Measurements from ENCODE around the gene TMF1. TPM values are rescaled to one million over a fixed set of nuclear protein-coding genes. Genes with fewer than 3 reads are reported as not detected.

TMF1 gene
- total RNA-seq, 1 donor from 2014 or later = 19.3 TPM

GRCh38 chr3:68973639-68974038, 78.5 kb downstream of the TMF1 start:
- no peak overlapping the region for H3K4me3 ChIP-seq (ENCODE audit: low read depth, low read length)
- DNase-seq (ENCODE audit: low read depth) = no peak
- no peak for TF ChIP-seq CTCF (IDR thresholded peaks at IDR 0.05; ENCODE audit: insufficient read depth, low read length, poor library complexity, severe bottlenecking)
- no peaks in the 10 kb centered on the region for H3K36me3 ChIP-seq (ENCODE audit: control insufficient read depth, insufficient read depth, low read length)
- peaks cover 7% of the 10 kb centered on the region for H3K27me3 ChIP-seq (ENCODE audit: control insufficient read depth, insufficient read depth, low read length)

GRCh38 chr3:68972358-68972979, 79.7 kb downstream of the TMF1 start:
- Histone ChIP-seq H3K4me3 (ENCODE audit: low read depth, low read length) (no peak overlapping the region), H3K36me3 (ENCODE audit: control insufficient read depth, insufficient read depth, low read length) (no peaks in the 10 kb centered on the region), H3K27me3 (ENCODE audit: control insufficient read depth, insufficient read depth, low read length) (peaks cover 7% of the 10 kb centered on the region)
- TF ChIP-seq CTCF (IDR thresholded peaks at IDR 0.05; ENCODE audit: insufficient read depth, low read length, poor library complexity, severe bottlenecking) = peak; percentile 86
- peak; percentile 28 for DNase-seq (ENCODE audit: low read depth)

Other genes starting within 250 kb of the TMF1 start
- gene TAFA4, start 119.8 kb downstream of the TMF1 start, total RNA-seq = not detected in 2 replicates
- 28.1 and 28.3 TPM in 2 replicates for gene EOGT, start 38.6 kb downstream of the TMF1 start, total RNA-seq
- 46.6 and 53.1 TPM in 2 replicates for gene UBA3, start 28.0 kb upstream of the TMF1 start, total RNA-seq
- 74.5 and 86.6 TPM in 2 replicates for gene ARL6IP5, start 32.6 kb upstream of the TMF1 start, total RNA-seq
- not detected in 2 replicates for gene LMOD3, start 70.3 kb upstream of the TMF1 start, total RNA-seq